Fibroblast of villous mesenchyme (primary cell): Measurements from ENCODE around the gene TXLNG. TPM values are rescaled to one million over a fixed set of nuclear protein-coding genes. Genes with fewer than 3 reads are reported as not detected.

ENCODE experiments used
- DNase-seq: peaks from one replicate; pipeline ENCODE4 v3.0.0-alpha.2; 2010; ENCODE audit warnings: low read depth
- H3K4me3 ChIP-seq: 2 replicates; pipeline ENCODE4 v1.5.1; 2011; ENCODE audit warnings: low read depth, mild to moderate bottlenecking, low read length
- total RNA-seq: library from RNA; depleted of rRNA; stranded (reverse); fragments of >200 nt; gene quantifications from 2 replicates; pipeline ENCODE4 v1.2.3, GENCODE V29; 2012
- TF ChIP-seq, protein P1 (sequence below): IDR thresholded peaks from 2 replicates; pipeline ENCODE4 v1.5.1; 2012; ENCODE audit warnings: low read depth, mild to moderate bottlenecking, low read length; ENCODE audit not compliant: insufficient read depth

Gene TXLNG
- total RNA-seq, 1 donor, result 13.8 TPM

DNA sequence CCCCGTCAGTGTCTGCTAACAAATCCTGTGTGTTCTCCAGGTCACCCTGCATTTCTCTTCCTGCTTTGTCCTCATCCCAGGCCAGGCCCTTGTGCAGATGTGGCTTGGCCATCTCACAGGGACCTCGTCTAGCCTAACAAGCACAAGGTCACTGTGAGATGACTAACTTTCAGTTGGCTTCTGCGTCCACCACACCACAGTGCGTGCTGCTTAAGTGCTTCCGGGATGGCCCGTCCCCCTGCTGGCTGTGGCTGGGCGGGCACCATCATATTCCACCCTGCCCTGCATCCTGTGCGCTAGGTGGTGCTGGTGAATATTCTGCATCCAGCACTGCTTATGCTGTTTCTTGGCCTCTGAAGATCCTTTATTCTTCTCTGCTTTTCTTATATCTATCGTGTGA is 50.1 kb downstream of the TXLNG start:
- no peak overlapping the region for H3K4me3 ChIP-seq
- no peak for DNase-seq
- TF ChIP-seq, protein P1, sequence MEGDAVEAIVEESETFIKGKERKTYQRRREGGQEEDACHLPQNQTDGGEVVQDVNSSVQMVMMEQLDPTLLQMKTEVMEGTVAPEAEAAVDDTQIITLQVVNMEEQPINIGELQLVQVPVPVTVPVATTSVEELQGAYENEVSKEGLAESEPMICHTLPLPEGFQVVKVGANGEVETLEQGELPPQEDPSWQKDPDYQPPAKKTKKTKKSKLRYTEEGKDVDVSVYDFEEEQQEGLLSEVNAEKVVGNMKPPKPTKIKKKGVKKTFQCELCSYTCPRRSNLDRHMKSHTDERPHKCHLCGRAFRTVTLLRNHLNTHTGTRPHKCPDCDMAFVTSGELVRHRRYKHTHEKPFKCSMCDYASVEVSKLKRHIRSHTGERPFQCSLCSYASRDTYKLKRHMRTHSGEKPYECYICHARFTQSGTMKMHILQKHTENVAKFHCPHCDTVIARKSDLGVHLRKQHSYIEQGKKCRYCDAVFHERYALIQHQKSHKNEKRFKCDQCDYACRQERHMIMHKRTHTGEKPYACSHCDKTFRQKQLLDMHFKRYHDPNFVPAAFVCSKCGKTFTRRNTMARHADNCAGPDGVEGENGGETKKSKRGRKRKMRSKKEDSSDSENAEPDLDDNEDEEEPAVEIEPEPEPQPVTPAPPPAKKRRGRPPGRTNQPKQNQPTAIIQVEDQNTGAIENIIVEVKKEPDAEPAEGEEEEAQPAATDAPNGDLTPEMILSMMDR, result peak; percentile 35

DNA sequence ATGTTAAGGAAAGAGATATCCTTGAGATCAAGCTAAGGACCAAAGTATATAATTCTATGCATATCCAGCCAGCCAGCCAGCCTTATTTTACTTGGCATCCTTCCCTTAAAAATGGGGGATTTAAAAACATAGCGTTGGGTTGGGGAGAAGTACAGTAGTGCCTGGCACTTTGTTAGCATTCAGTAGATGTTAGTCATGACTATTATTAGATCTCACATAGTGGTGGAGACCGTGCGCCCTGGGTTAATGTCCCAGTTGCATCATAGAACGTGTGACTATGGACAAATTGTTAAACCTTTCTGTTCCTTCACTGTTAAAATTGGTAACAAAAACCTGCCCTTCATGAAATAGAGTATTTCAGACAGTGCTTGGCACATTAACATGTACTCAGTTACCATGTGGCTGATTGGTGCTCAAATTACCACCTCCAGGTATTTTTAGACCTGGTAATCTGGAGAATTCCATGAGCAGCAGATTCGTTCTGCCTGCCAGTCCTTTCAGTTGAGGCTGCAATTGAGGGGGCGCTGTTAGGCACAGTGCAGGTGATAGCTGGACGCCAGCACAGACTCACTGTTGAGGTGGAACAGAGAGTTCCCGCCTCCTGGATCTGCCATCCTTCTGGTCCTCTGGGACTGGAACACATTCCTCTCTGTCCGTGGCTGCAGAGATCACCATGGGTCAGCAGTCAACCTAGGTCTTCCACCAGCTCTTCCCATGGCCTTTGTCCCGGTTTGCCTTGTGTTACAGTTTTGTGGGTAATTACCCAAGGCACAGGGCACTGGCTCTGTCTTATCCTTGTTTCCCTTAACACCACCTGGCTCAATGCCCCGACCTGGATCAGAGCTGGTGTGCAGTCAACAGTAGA is 52.2 kb downstream of the TXLNG start:
- peak; percentile 84 for DNase-seq

DNA sequence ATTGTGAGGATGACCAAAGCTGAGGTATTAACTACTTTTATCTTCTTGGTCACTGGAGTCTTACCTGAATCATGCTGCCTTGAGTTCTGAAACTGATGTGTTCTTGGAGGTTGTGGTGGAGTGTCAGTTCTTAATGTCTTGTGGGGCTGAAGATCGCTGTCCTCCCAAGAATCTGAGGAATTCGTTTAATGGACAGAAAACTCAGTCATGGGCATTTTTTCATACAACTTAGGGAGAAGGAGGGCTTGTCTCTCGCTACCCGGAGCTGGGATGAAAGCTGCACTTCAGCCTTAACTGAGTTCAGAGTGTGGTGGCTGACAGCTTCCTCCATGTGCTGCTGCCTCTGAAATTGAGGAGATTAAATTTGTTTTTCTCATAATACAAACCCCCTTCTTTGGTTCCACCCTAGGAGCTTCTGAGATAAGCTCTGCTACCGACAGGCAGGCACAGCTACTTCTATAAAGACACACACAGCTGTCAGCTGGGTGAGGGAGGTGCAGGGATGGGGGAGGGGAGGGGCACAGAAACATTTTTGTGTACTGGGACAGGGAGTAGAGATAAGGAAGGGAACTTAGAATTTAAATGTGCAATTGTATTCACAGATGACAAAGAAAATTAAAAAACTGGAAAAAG is 53.1 kb downstream of the TXLNG start:
- TF ChIP-seq, protein P1, result no peak
- no peak overlapping the region for H3K4me3 ChIP-seq
- DNase-seq, result no peak

More for the DNA sequence above, 52.2 kb downstream of the TXLNG start:
- H3K4me3 ChIP-seq, result no peak overlapping the region
- TF ChIP-seq, protein P1, result no peak

DNA sequence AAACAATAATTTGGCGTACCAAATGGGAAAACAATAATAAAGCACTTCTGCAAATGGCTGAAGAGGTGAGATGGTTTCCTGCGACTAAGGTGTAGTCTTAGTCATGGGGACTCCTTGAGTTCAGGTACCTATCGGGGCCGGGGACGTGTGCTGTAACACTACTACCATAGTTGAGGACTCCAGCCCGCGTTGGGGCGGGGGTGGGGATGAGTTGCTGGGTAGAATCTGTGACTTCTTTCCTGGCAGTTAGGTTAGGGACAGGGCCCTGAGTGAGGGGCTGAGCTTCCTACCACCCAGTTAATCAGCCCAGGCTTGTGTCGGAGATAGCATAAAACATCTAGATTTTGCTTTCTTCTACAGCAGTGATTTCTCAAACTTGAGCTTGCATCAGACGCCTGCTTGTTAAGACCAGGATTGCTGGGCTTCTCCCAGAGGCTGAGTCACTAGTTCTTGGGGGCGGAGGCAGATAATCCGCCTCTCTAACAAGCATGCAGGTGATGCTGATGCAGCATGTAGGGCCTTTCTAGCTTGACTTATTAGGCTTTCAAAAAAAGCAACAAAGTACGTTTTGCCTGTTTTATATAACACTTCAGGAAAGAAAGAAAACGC is 53.7 kb downstream of the TXLNG start:
- TF ChIP-seq, protein P1, result no peak
- peak; percentile 90 for DNase-seq
- peak overlapping the region; percentile 18 for H3K4me3 ChIP-seq

DNA sequence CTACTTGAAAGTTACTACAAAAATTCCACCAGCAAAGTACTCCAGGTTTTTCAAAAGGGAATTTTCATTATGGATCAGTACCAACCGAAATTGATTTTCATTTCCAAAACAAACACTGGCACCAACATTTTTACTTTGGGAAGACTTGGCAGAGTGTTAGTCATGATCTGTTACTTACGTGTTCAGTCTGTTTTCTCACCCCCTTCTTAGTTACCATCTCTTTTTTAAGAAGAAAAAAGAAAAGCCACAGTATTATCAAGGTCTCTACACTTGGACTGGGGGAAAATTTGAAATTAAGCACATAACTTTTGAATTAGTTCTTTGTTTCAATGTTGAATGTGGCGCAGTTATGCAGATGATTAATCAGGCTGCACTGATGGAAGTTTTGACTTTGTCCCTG is 56.4 kb downstream of the TXLNG start:
- H3K4me3 ChIP-seq, result no peak overlapping the region
- TF ChIP-seq, protein P1, result no peak
- no peak for DNase-seq

DNA sequence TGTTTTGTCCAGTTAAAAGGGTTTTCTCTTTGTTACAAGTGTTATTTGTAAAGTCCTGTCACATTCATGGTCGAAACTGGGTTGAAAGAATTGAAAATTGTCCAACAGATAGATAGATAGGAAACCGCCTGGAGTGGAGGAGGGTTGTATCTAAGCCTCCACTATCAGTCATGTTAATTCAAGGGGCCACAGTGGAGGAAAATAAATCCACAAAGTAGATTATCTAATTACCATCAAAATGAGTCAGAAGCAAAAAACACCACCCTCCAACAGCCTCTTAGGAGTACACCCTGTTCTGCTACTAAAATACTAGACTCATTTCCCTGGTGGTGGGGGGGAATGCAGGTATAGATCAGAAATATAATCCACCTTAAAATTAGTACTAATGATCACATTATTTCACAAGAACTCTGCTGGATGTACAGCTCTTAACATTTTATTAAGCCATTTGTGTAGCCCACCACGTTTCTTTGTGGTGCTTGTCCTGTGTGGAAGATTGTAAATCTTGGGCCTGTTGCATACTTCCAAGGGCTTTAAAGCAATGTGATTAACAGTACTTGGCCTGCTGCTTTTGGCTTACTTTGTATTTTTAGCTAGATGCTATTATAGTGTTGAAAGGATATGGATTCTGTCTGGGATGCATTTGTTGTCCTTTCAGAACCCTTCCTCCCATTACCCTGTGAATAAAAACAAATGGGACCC is 57.1 kb downstream of the TXLNG start:
- TF ChIP-seq, protein P1, result no peak
- DNase-seq, result no peak
- no peak overlapping the region for H3K4me3 ChIP-seq
